CD8-positive, alpha-beta memory T cell (primary cell): ENCODE data around the gene SORD. TPM values are rescaled to one million over a fixed set of nuclear protein-coding genes. Genes with fewer than 3 reads are reported as not detected.

Experiments used
- CTCF ChIA-PET: fragments of 350-600 bp; sonication (Branson Sonifier 250); formaldehyde crosslinking; loops from one replicate; lab custom pipeline; 2021; ENCODE audit warnings: antibody characterized with exemption; lab: Charles Lee
- POLR2A ChIA-PET: fragments of 350-600 bp; sonication (Branson Sonifier 250); formaldehyde crosslinking; loops from one replicate; lab custom pipeline; 2021; ENCODE audit warnings: antibody characterized with exemption; lab: Charles Lee
- DNase-seq, 5 donors: peaks; one replicate each; pipeline versions ENCODE4 v3.0.0 to v3.0.0-alpha.2; 2020 to 2022; ENCODE audit warnings: mixed read lengths in 1 of 5
- H3K27ac ChIP-seq: one replicate; pipeline ENCODE4 v1.7.0; 2013; ENCODE audit warnings: low read depth, mild to moderate bottlenecking, low read length, moderate library complexity
- H3K27me3 ChIP-seq: 2 replicates; pipeline ENCODE4 v1.7.0; 2013; ENCODE audit warnings: low read length, mild to moderate bottlenecking; ENCODE audit not compliant: insufficient read depth, poor library complexity, severe bottlenecking
- H3K36me3 ChIP-seq: 2 replicates; pipeline ENCODE4 v1.7.0; 2013; ENCODE audit warnings: mild to moderate bottlenecking, low read length, moderate library complexity; ENCODE audit not compliant: insufficient read depth
- H3K4me1 ChIP-seq: 2 replicates; pipeline ENCODE4 v1.7.0; 2013; ENCODE audit warnings: mild to moderate bottlenecking, low read length, moderate library complexity; ENCODE audit not compliant: insufficient read depth
- H3K4me3 ChIP-seq: 2 replicates; pipeline ENCODE4 v1.7.0; 2013; ENCODE audit warnings: mild to moderate bottlenecking, low read length
- H3K9me3 ChIP-seq: 2 replicates; pipeline ENCODE4 v1.7.0; 2013; ENCODE audit warnings: mild to moderate bottlenecking, low read length
- H3K27ac Mint-ChIP-seq, 8 donors: one replicate each; pipeline ENCODE4 v1.8.0; 2020 to 2021; ENCODE audit warnings: mixed read lengths in 8 of 8, mild to moderate bottlenecking in 6 of 8, inconsistent platforms in 3 of 8, moderate library complexity in 3 of 8
- H3K27me3 Mint-ChIP-seq, 2 donors: one replicate each; pipeline ENCODE4 v1.8.0; 2020 to 2021; ENCODE audit warnings: mixed read lengths in 2 of 2, mild to moderate bottlenecking in 1 of 2, moderate library complexity in 1 of 2
- H3K36me3 Mint-ChIP-seq, 3 donors: one replicate each; pipeline ENCODE4 v1.8.0; 2020 to 2021; ENCODE audit warnings: mixed read lengths in 3 of 3, inconsistent platforms in 1 of 3, mild to moderate bottlenecking in 1 of 3
- H3K4me1 Mint-ChIP-seq, 3 donors: one replicate each; pipeline ENCODE4 v1.8.0; 2020 to 2021; ENCODE audit warnings: mixed read lengths in 3 of 3, inconsistent platforms in 1 of 3, mild to moderate bottlenecking in 1 of 3
- H3K4me3 Mint-ChIP-seq, 7 donors: one replicate each; pipeline ENCODE4 v1.8.0; 2020 to 2021; ENCODE audit warnings: mixed read lengths in 7 of 7, mild to moderate bottlenecking in 6 of 7, moderate library complexity in 4 of 7, inconsistent platforms in 2 of 7
- H3K9me3 Mint-ChIP-seq, 5 donors: one replicate each; pipeline ENCODE4 v1.8.0; 2020 to 2022; ENCODE audit warnings: mixed read lengths in 5 of 5, mild to moderate bottlenecking in 3 of 5, moderate library complexity in 2 of 5, inconsistent platforms in 1 of 5
- polyA plus RNA-seq: library from polyadenylated mRNA; unstranded; fragments of 300-500 nt; fragmentation: Illumina TruSeq; gene quantifications from one replicate; pipeline ENCODE4 v1.2.3, GENCODE V29; 2021
- total RNA-seq, 2 experiments: library from RNA; stranded (reverse); gene quantifications; one replicate each; pipeline ENCODE4 v1.2.3, GENCODE V29; 2021

SORD gene
- total and polyA plus RNA-seq, 3 experiments from 2014 or later = 7.8 to 23.1 (median 23.0) TPM

- CTCF ChIA-PET = no interaction called here
- H3K4me1 ChIP-seq = no peaks in the 10 kb centered on the region
- no peak overlapping the region for H3K4me3 ChIP-seq
- H3K36me3 Mint-ChIP-seq = no peaks in the 10 kb centered on the region
- DNase-seq = no peak
- no peak overlapping the region for H3K27ac ChIP-seq
- no peak overlapping the region for H3K27ac Mint-ChIP-seq
- H3K27me3 ChIP-seq = no peaks in the 10 kb centered on the region
- H3K9me3 Mint-ChIP-seq = no peaks in the 10 kb centered on the region
- H3K4me1 Mint-ChIP-seq = no peaks in the 10 kb centered on the region
- no peak overlapping the region for H3K4me3 Mint-ChIP-seq
- H3K9me3 ChIP-seq = no peaks in the 10 kb centered on the region
- peaks cover 3 to 54% of the 10 kb centered on the region in 2 donors for H3K27me3 Mint-ChIP-seq
- POLR2A ChIA-PET = no interaction called here
- no peaks in the 10 kb centered on the region for H3K36me3 ChIP-seq
Measured at GRCh38 chr15:45089712-45090373, 66.8 kb downstream of the SORD start.

DNA sequence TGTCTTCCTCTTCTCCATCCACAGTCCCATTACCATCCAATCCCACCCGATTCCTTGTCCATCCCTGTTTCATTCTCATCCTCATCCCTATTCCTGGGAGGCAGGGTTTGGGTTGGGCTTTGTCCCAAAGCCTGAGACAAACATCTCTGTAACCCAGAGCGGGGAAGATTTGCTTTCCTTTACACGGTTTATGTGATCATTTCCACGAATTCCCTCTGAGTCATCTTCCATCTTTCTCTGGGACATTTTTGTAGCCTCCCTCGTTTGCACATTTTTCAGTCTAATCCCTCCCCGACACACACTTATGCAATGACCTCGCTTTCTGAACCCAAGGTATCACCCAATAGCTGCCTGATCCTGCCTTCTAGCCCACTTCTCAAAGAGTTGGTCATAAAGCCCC lies 68.2 kb downstream of the SORD start:
- Histone ChIP-seq H3K4me3 (no peak overlapping the region), H3K27me3 (no peaks in the 10 kb centered on the region), H3K4me1 (no peaks in the 10 kb centered on the region), H3K9me3 (no peaks in the 10 kb centered on the region), H3K27ac (no peak overlapping the region), H3K36me3 (no peaks in the 10 kb centered on the region)
- H3K27me3 Mint-ChIP-seq = peaks cover 3 to 46% of the 10 kb centered on the region in 2 donors
- DNase-seq = no peak
- H3K36me3 Mint-ChIP-seq = no peaks in the 10 kb centered on the region
- no peaks in the 10 kb centered on the region for H3K9me3 Mint-ChIP-seq
- ChIA-PET POLR2A (no interaction called here), CTCF (no interaction called here)
- H3K27ac Mint-ChIP-seq = no peak overlapping the region
- no peaks in the 10 kb centered on the region for H3K4me1 Mint-ChIP-seq
- H3K4me3 Mint-ChIP-seq = no peak overlapping the region

- POLR2A ChIA-PET = no interaction called here
- H3K27me3 ChIP-seq = no peaks in the 10 kb centered on the region
Measured at GRCh38 chr15:45091576-45091975, 68.6 kb downstream of the SORD start.

DNA sequence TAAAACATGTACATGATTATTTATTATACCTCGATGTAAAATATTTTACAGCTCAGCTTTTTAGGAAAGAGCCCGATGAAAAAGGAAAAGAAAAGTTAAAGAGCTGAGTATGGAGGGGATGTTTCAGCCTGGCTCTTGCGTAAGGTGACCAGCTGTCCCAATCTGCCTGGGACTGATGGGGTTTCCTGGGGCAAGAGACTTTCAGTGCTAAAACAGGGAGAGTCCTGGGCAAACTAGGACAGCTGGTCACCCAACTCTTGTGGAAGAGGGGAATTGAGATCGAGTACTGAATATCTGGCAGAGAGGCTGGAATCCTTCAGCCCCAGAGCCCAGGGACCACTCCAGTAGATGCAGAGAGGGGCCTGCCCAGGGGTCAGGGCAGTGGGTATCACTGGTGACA lies 70.0 kb downstream of the SORD start:
- Mint-ChIP-seq H3K27ac (no peak overlapping the region), H3K4me3 (no peak overlapping the region), H3K4me1 (no peaks in the 10 kb centered on the region), H3K9me3 (no peaks in the 10 kb centered on the region), H3K27me3 (peaks cover 3 to 32% of the 10 kb centered on the region in 2 donors), H3K36me3 (no peaks in the 10 kb centered on the region)
- Histone ChIP-seq H3K4me3 (no peak overlapping the region), H3K9me3 (no peaks in the 10 kb centered on the region), H3K36me3 (no peaks in the 10 kb centered on the region), H3K27me3 (no peaks in the 10 kb centered on the region), H3K27ac (no peak overlapping the region), H3K4me1 (no peaks in the 10 kb centered on the region)
- CTCF ChIA-PET = no interaction called here
- no peak for DNase-seq
- POLR2A ChIA-PET = no interaction called here

More at GRCh38 chr15:45091576-45091975, 68.6 kb downstream of the SORD start:
- Histone ChIP-seq H3K9me3 (no peaks in the 10 kb centered on the region), H3K4me1 (no peaks in the 10 kb centered on the region), H3K27ac (no peak overlapping the region), H3K4me3 (no peak overlapping the region), H3K36me3 (no peaks in the 10 kb centered on the region)
- CTCF ChIA-PET = interaction anchor here (1.3 kb wide), 1 partner anchor 27 kb away, joined by 4 read pairs; no protein-coding TSS in a partner anchor
- no peak overlapping the region for H3K4me3 Mint-ChIP-seq
- no peak overlapping the region for H3K27ac Mint-ChIP-seq
- peaks cover 3 to 46% of the 10 kb centered on the region in 2 donors for H3K27me3 Mint-ChIP-seq
- no peaks in the 10 kb centered on the region for H3K9me3 Mint-ChIP-seq
- no peak for DNase-seq
- H3K36me3 Mint-ChIP-seq = no peaks in the 10 kb centered on the region
- H3K4me1 Mint-ChIP-seq = no peaks in the 10 kb centered on the region

- H3K36me3 Mint-ChIP-seq = no peaks in the 10 kb centered on the region
- no peak for DNase-seq
- H3K4me1 ChIP-seq = no peaks in the 10 kb centered on the region
- no peaks in the 10 kb centered on the region for H3K36me3 ChIP-seq
- CTCF ChIA-PET = no interaction called here
- no peak overlapping the region for H3K4me3 ChIP-seq
- no peaks in the 10 kb centered on the region for H3K4me1 Mint-ChIP-seq
- no peaks in the 10 kb centered on the region for H3K9me3 ChIP-seq
- no peak overlapping the region for H3K27ac ChIP-seq
- H3K27me3 Mint-ChIP-seq = peaks cover 3 to 29% of the 10 kb centered on the region in 2 donors
- no peaks in the 10 kb centered on the region for H3K27me3 ChIP-seq
- no peak overlapping the region for H3K4me3 Mint-ChIP-seq
- POLR2A ChIA-PET = no interaction called here
- no peak overlapping the region for H3K27ac Mint-ChIP-seq
- H3K9me3 Mint-ChIP-seq = no peaks in the 10 kb centered on the region
Measured at GRCh38 chr15:45093622-45094357, 70.8 kb downstream of the SORD start.

DNA sequence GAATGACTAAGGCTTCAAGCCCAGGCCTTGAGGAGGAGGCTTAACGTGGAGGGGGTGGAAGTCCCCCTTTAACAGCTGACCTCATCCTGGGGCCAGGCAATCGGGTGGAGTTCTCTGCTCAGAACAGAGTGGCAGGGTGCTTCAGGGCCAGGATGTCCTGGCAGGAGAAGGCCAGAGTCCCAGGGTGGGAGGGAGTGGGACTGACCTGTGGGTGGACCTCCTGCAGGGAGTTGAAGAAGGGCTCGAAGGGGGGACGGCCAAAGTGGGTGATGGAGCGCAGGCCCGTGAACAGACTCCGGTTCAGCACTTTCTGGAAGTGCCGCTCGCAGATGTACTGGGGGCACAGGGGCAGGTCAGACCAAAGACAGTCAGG lies 71.3 kb downstream of the SORD start:
- H3K4me1 Mint-ChIP-seq = no peaks in the 10 kb centered on the region
- Histone ChIP-seq H3K36me3 (no peaks in the 10 kb centered on the region), H3K27me3 (no peaks in the 10 kb centered on the region), H3K27ac (no peak overlapping the region), H3K9me3 (no peaks in the 10 kb centered on the region), H3K4me1 (no peaks in the 10 kb centered on the region), H3K4me3 (no peak overlapping the region)
- CTCF ChIA-PET = no interaction called here
- DNase-seq = no peak
- no peaks in the 10 kb centered on the region for H3K9me3 Mint-ChIP-seq
- POLR2A ChIA-PET = no interaction called here
- H3K27ac Mint-ChIP-seq = no peak overlapping the region
- no peaks in the 10 kb centered on the region for H3K36me3 Mint-ChIP-seq
- no peak overlapping the region for H3K4me3 Mint-ChIP-seq
- peaks cover 3 to 24% of the 10 kb centered on the region in 2 donors for H3K27me3 Mint-ChIP-seq

DNA sequence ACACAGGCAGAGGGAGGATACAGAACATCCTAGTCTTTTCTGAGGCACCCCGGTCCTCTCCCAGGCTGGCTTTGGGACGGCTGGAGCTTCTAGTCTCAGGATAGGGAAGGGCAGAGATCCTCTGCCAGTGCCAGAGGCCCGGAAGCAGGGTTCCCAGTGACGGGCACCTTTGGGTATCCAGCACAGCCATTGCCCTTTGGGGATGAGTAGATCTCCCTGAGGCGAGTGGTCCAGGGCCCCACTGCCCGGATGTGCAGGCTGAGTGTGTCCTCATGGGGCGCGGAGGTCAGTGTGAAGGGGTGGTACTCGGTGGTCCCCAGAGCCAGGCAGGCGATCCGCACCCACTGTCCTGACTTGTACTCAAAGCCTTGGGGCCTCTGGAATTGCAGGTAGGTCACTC lies 72.7 kb downstream of the SORD start:
- no peaks in the 10 kb centered on the region for H3K9me3 ChIP-seq
- Mint-ChIP-seq H3K27ac (no peak overlapping the region), H3K4me1 (no peaks in the 10 kb centered on the region), H3K9me3 (no peaks in the 10 kb centered on the region), H3K27me3 (peaks cover 5 to 13% of the 10 kb centered on the region in 2 donors), H3K4me3 (no peak overlapping the region), H3K36me3 (no peaks in the 10 kb centered on the region)
- DNase-seq = no peak
- H3K4me3 ChIP-seq = no peak overlapping the region
- CTCF ChIA-PET = no interaction called here
- H3K27ac ChIP-seq = no peak overlapping the region
- H3K36me3 ChIP-seq = no peaks in the 10 kb centered on the region
- POLR2A ChIA-PET = no interaction called here
- H3K27me3 ChIP-seq = no peaks in the 10 kb centered on the region
- no peaks in the 10 kb centered on the region for H3K4me1 ChIP-seq

DNA sequence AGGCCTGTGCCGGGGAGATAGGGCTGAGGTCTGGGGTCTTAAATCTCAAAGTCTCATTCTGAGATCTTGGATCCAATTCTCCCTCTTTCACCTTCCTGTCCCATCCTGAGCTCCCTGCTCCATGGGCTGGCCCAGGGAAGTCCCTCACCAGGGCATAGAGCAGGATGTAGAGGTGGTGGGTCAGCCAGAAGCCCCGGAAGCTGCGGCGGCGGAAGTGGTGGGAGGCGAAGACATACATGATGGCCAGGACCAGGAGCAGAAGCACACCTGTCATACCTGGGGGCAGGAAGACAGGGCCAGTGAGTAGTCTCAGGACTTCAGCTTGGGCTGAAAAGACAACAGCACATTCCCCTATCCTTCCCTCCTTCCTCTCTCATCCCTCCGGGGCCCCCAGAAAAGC lies 74.5 kb downstream of the SORD start:
- Mint-ChIP-seq H3K27me3 (peaks cover 0 to 2% of the 10 kb centered on the region in 2 donors), H3K4me1 (no peaks in the 10 kb centered on the region), H3K4me3 (no peak overlapping the region), H3K9me3 (no peaks in the 10 kb centered on the region), H3K36me3 (no peaks in the 10 kb centered on the region), H3K27ac (no peak overlapping the region)
- CTCF ChIA-PET = interaction anchor here (1.3 kb wide), 1 partner anchor 15 kb away, joined by 4 read pairs; no protein-coding TSS in a partner anchor
- H3K36me3 ChIP-seq = no peaks in the 10 kb centered on the region
- no peaks in the 10 kb centered on the region for H3K27me3 ChIP-seq
- POLR2A ChIA-PET = no interaction called here
- H3K9me3 ChIP-seq = no peaks in the 10 kb centered on the region
- H3K4me1 ChIP-seq = no peaks in the 10 kb centered on the region
- DNase-seq = no peak
- no peak overlapping the region for H3K4me3 ChIP-seq
- H3K27ac ChIP-seq = no peak overlapping the region
